Heart left ventricle (tissue), 13 donors: ENCODE results near the gene TBC1D2.

Experiments used
- CTCF ChIP-seq, 12 donors: fragments of 200-600 bp; sonication (generic) in 4 of 12; IDR thresholded peaks; one replicate each; pipeline versions ENCODE4 v1.5.0 to v1.8.0; 2018 to 2022; ENCODE audit warnings: antibody characterized with exemption in 12 of 12, mild to moderate bottlenecking in 5 of 12
- POLR2A ChIP-seq, 2 donors: fragments of 450-650 bp; IDR thresholded peaks; one replicate each; pipeline ENCODE4 v1.6.1; 2017; ENCODE audit warnings: antibody characterized with exemption in 2 of 2, mild to moderate bottlenecking in 2 of 2, moderate library complexity in 2 of 2
- donor health status: ischemic (EF 13 %, LVEDD 7.1; RV severe dilation, severe dysfunction).
- donor health status: DM: no; HTN: yes; CAD: no.
- donor health status: DM: no; HTN: no; CAD: no.
- donor health status: ischemic (EF 25% LVEDD 6.9; RV normal size, moderate dysfunction).
- donor health status: ischemic (EF 25% LVEDD 5.7; RV mildly dilated, moderate dysfunction).
- donor health status: ischemic (EF 35%, LVEDD 5.7; RV mildly dilated, moderate dysfunction).
- donor health status: nonischemic (EF 11% LVEDD 7.7; RV severe dilation, severe dysfunction).
- donor health status: DM: yes; HTN: yes; CAD: no.
- donor health status: PGD.
- donor health status: ischemic (EF 29% LVEDD 5.4; RV normal size, mild dysfunction).
- donor health status: nonischemic (EF 23%, LVEDD 6.1; RV moderate dilation, normal function).

GRCh38 chr9:98300611-98301010 lies 45.2 kb upstream of the TBC1D2 start:
- TF ChIP-seq CTCF (IDR thresholded peaks at IDR 0.05) (no peak), POLR2A (IDR thresholded peaks at IDR 0.05) (no peak)
